ENCODE results near the gene STK10. TPM values are rescaled to one million over a fixed set of nuclear protein-coding genes. Genes with fewer than 3 reads are reported as not detected.

STK10 gene
- total RNA-seq, 1 experiment from 2014 or later: 22.9 TPM

DNA sequence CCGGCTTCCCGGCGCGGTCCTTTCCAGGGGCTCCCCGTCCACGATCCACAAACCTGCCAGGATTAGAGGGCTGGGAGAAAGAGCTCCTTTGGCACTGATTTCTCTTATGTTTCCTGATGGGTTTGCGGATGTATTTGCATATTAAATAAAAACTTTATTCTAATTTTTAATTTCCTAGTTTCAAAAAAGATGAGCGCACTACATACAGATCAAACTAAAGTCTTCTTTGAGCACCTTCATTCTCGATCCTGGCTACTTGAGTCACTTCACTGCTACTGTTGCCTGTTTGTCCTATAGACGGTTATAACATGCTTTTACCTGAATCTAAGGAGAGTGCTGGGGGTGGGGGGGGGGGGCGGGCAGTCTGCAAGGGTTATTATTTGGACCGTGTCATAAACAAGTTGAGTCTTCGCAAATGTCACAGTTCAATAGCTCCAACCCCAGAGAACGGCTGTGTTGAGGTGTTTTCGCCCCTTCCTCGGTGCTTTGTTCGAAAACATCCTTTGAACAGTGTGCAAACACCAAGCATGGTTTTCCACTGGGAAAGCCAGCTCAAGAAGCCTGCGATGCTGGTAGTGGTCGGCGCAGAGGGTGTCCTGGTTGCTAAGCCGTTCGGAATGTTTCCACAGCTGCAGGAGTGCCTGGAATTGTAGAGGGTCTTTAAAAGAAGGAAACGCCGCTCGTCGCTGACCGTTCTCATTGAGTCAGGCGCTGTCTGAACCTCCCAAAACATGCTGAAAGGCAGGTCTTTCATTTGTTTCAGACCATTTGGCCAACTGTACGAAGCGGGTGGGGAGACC, 1.1 kb upstream of the STK10 start:
- ChIA-PET POLR2A (interaction anchor here (1.1 to 1.7 kb wide), 4 partner anchors 10 to 89 kb away, joined by 3 to 9 read pairs (median 4); no protein-coding TSS in a partner anchor), CTCF (interaction anchor here (0.9 to 1.7 kb wide), 13 partner anchors 11 to 282 kb away, joined by 3 to 8 read pairs (median 4); no protein-coding TSS in a partner anchor), RAD21 (ENCODE audit: low non-redundant PET in 1 of 2, low total read pairs in 2 of 2, uncharacterized antibody in 2 of 2, unreplicated experiment in 2 of 2) (interaction anchor here in 1 of 2 experiments (0.6 kb wide), 1 partner anchor 60 kb away, joined by 5 read pairs; no protein-coding TSS in a partner anchor)
- DNase-seq (ENCODE audit: low read depth, low spot score): no peak
- peak overlapping the region; percentile 93 to 97 for H3K4me3 ChIP-seq (replicated peaks in 1 of 2; ENCODE audit: low read depth in 1 of 2, low read length in 2 of 2)
- intact Hi-C loops (cut with micrococcal nuclease): loop anchor here (1.0 to 10.0 kb wide), 6 partner anchors 82 to 278 kb away; partner anchors contain the start of genes SH3PXD2B and UBTD2
- H3K27me3 ChIP-seq (ENCODE audit: insufficient read depth, low read length): no peaks in the 10 kb centered on the region
- H4K20me1 ChIP-seq (ENCODE audit: insufficient read depth): no peaks in the 10 kb centered on the region
- H3K9ac ChIP-seq (ENCODE audit: low read length): peak overlapping the region; percentile 80
- H3K9me3 ChIP-seq (ENCODE audit: control insufficient read depth in 1 of 2, insufficient read depth in 1 of 2, low read depth in 1 of 2, low read length in 2 of 2): no peaks in the 10 kb centered on the region
- TF ChIP-seq RAD21 (IDR thresholded peaks at IDR 0.05; ENCODE audit: low read depth) (no peak), SIN3A (IDR thresholded peaks at IDR 0.05; ENCODE audit: low read depth) (no peak), TCF7L2 (IDR thresholded peaks at IDR 0.05; ENCODE audit: borderline replicate concordance, extremely low read depth, insufficient read depth, insufficient read length) (no peak), POLR2A (IDR thresholded peaks at IDR 0.05; ENCODE audit: borderline replicate concordance, extremely low read depth, insufficient read depth, insufficient read length) (no peak), JUND (IDR thresholded peaks at IDR 0.05) (no peak), YY1 (IDR thresholded peaks at IDR 0.05; ENCODE audit: extremely low read depth, insufficient replicate concordance, low read depth, low read length) (no peak), CEBPB (IDR thresholded peaks at IDR 0.05; ENCODE audit: low read depth) (no peak), CTCF (IDR thresholded peaks at IDR 0.05 in 2 of 3, conservative IDR thresholded peaks at IDR 0.05 in 1 of 3; ENCODE audit: borderline replicate concordance in 1 of 3, insufficient read depth in 1 of 3, low read depth in 2 of 3, low read length in 2 of 3) (no peak), EZH2phosphoT487 (IDR thresholded peaks at IDR 0.05; ENCODE audit: borderline replicate concordance) (no peak), ELF1 (IDR thresholded peaks at IDR 0.05; ENCODE audit: borderline replicate concordance, low read depth) (no peak), SP1 (IDR thresholded peaks at IDR 0.05; ENCODE audit: low read depth) (no peak), EZH2 (IDR thresholded peaks at IDR 0.05) (no peak), CBX3 (IDR thresholded peaks at IDR 0.05; ENCODE audit: low read depth) (no peak), ZBTB33 (IDR thresholded peaks at IDR 0.05; ENCODE audit: extremely low read depth, insufficient replicate concordance, low read length) (no peak)
- H3K4me2 ChIP-seq (ENCODE audit: low read length): peak overlapping the region; percentile 100
- H3K79me2 ChIP-seq (ENCODE audit: insufficient read depth, low read length): peaks cover 13% of the 10 kb centered on the region
- peaks cover 10 to 28% of the 10 kb centered on the region in 2 experiments for H3K4me1 ChIP-seq (ENCODE audit: control insufficient read depth in 1 of 2, insufficient read depth in 2 of 2, low read length in 2 of 2)
- peak overlapping the region; percentile 75 for H3K27ac ChIP-seq (ENCODE audit: low read depth, low read length)
- no TSS peak for BruUV-seq (replicated peaks)
- no peaks in the 10 kb centered on the region for H3K9me2 ChIP-seq (ENCODE audit: insufficient read depth)
- H2AFZ ChIP-seq (ENCODE audit: low read depth, low read length, poor library complexity, severe bottlenecking): peak overlapping the region; percentile 96
- no peaks in the 10 kb centered on the region for H3K36me3 ChIP-seq (ENCODE audit: control insufficient read depth in 1 of 2, insufficient read depth in 2 of 2, low read length in 2 of 2)
- ATAC-seq: no peak
